ENCODE data around the gene TTLL4. TPM values are rescaled to one million over a fixed set of nuclear protein-coding genes. Genes with fewer than 3 reads are reported as not detected.

TTLL4 gene
- total and polyA plus RNA-seq, 2 experiments from 2014 or later = 53.5 to 77.8 TPM

Other genes starting within 250 kb of the TTLL4 start
- gene USP37, start 142.5 kb upstream of the TTLL4 start, total RNA-seq (2014; rRNA removed; shearing (Covaris generic)) = 18.7 and 21.0 TPM in 2 replicates
- 7.4 and 8.2 TPM in 2 replicates for gene USP37, start 142.5 kb upstream of the TTLL4 start, polyA plus RNA-seq (2016; fragmentation: Nextera tagmentation; extraction: Ambion mirVana)
- gene CNOT9, start 142.0 kb upstream of the TTLL4 start, total RNA-seq (2014; rRNA removed; shearing (Covaris generic)) = 93.9 and 132 TPM in 2 replicates
- gene CNOT9, start 142.0 kb upstream of the TTLL4 start, polyA plus RNA-seq (2016; fragmentation: Nextera tagmentation; extraction: Ambion mirVana) = 51.8 and 55.3 TPM in 2 replicates
- gene PLCD4, start 102.9 kb upstream of the TTLL4 start, total RNA-seq (2014; rRNA removed; shearing (Covaris generic)) = 0.80 TPM in 1 of 2 replicates, not detected in the other
- 1.3 and 1.7 TPM in 2 replicates for gene PLCD4, start 102.9 kb upstream of the TTLL4 start, polyA plus RNA-seq (2016; fragmentation: Nextera tagmentation; extraction: Ambion mirVana)
- gene ZNF142, start 51.2 kb upstream of the TTLL4 start, total RNA-seq (2014; rRNA removed; shearing (Covaris generic)) = 26.4 and 32.8 TPM in 2 replicates
- gene ZNF142, start 51.2 kb upstream of the TTLL4 start, polyA plus RNA-seq (2016; fragmentation: Nextera tagmentation; extraction: Ambion mirVana) = 14.6 and 14.9 TPM in 2 replicates
- gene BCS1L, start 51.2 kb upstream of the TTLL4 start, total RNA-seq (2014; rRNA removed; shearing (Covaris generic)) = 16.9 and 23.5 TPM in 2 replicates
- gene BCS1L, start 51.2 kb upstream of the TTLL4 start, polyA plus RNA-seq (2016; fragmentation: Nextera tagmentation; extraction: Ambion mirVana) = 28.9 and 31.6 TPM in 2 replicates
- gene RNF25, start 38.8 kb upstream of the TTLL4 start, total RNA-seq (2014; rRNA removed; shearing (Covaris generic)) = 18.3 and 22.1 TPM in 2 replicates
- 22.2 and 26.8 TPM in 2 replicates for gene RNF25, start 38.8 kb upstream of the TTLL4 start, polyA plus RNA-seq (2016; fragmentation: Nextera tagmentation; extraction: Ambion mirVana)
- gene STK36, start 38.7 kb upstream of the TTLL4 start, total RNA-seq (2014; rRNA removed; shearing (Covaris generic)) = 24.2 and 26.3 TPM in 2 replicates
- gene STK36, start 38.7 kb upstream of the TTLL4 start, polyA plus RNA-seq (2016; fragmentation: Nextera tagmentation; extraction: Ambion mirVana) = 17.2 and 21.2 TPM in 2 replicates
- 4.2 and 6.9 TPM in 2 replicates for gene CYP27A1, start 71.3 kb downstream of the TTLL4 start, total RNA-seq (2014; rRNA removed; shearing (Covaris generic))
- 2.0 and 2.2 TPM in 2 replicates for gene CYP27A1, start 71.3 kb downstream of the TTLL4 start, polyA plus RNA-seq (2016; fragmentation: Nextera tagmentation; extraction: Ambion mirVana)
- not detected in 2 replicates for gene PRKAG3, start 121.0 kb downstream of the TTLL4 start, total RNA-seq (2014; rRNA removed; shearing (Covaris generic))
- not detected in 2 replicates for gene PRKAG3, start 121.0 kb downstream of the TTLL4 start, polyA plus RNA-seq (2016; fragmentation: Nextera tagmentation; extraction: Ambion mirVana)
- gene WNT6, start 149.0 kb downstream of the TTLL4 start, total RNA-seq (2014; rRNA removed; shearing (Covaris generic)) = not detected in 2 replicates
- not detected in 2 replicates for gene WNT6, start 149.0 kb downstream of the TTLL4 start, polyA plus RNA-seq (2016; fragmentation: Nextera tagmentation; extraction: Ambion mirVana)
- gene WNT10A, start 170.0 kb downstream of the TTLL4 start, total RNA-seq (2014; rRNA removed; shearing (Covaris generic)) = not detected in 2 replicates
- not detected in 2 replicates for gene WNT10A, start 170.0 kb downstream of the TTLL4 start, polyA plus RNA-seq (2016; fragmentation: Nextera tagmentation; extraction: Ambion mirVana)
- gene CDK5R2, start 248.8 kb downstream of the TTLL4 start, total RNA-seq (2014; rRNA removed; shearing (Covaris generic)) = 0.43 and 0.56 TPM in 2 replicates
- 0.19 TPM in 1 of 2 replicates, not detected in the other for gene CDK5R2, start 248.8 kb downstream of the TTLL4 start, polyA plus RNA-seq (2016; fragmentation: Nextera tagmentation; extraction: Ambion mirVana)

Data from GM23338 (cell line).